ENCODE measurements around the gene LPAR5. TPM values are rescaled to one million over a fixed set of nuclear protein-coding genes. Genes with fewer than 3 reads are reported as not detected.
"Not testable (repeated sequence)": the region's sequence is repeated elsewhere in the genome, so short reads cannot be mapped to it uniquely, and the experiment has no call there.

LPAR5 gene
- total RNA-seq, 1 donor from 2014 or later: 2.5 TPM

DNA sequence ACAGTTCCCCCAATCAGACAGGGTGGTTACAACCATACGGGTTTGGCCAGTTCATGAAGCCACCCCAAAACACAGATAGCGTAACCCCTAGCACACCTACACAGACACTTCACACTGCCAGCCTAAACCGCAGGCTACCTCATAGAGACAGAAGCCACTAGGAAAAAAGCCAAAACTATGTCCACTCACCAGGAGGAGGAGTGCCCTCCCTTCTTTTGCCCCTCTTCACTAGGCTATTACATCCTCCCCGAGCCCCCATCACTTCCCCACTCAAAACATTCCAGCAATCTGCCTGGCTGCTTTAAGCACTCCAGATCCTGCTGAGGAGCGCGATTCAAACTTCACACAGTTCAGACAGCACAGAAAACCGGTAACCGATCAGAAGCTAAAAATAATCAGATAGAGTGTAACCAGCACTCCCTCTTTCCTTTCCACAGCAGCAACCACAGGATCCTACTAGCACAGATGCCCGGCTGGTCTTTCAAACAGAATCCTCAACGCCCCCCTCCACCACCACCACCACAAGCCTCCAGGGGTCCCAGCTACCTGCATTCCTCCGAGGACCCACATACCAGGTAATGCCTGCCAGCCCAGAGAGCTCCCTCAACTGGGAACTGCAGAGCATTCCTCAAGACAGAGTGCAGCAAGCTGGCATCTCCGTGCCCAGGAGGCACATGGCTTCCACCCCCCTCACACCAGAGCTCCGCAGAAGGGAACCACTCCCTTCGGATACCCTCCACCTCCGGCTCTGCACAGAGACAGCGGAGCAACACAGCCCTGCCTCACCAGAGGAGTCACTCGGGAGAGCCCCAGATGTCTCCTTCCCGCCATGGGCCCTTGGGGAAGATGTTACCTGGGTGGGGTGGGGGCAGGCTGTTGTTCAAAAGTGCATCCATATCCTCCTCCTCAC lies 30.1 kb downstream of the LPAR5 start:
- intact Hi-C loops (cut with DNase I): no loop called here
- DNase-seq: no peak
- ATAC-seq: peak; percentile 2

DNA sequence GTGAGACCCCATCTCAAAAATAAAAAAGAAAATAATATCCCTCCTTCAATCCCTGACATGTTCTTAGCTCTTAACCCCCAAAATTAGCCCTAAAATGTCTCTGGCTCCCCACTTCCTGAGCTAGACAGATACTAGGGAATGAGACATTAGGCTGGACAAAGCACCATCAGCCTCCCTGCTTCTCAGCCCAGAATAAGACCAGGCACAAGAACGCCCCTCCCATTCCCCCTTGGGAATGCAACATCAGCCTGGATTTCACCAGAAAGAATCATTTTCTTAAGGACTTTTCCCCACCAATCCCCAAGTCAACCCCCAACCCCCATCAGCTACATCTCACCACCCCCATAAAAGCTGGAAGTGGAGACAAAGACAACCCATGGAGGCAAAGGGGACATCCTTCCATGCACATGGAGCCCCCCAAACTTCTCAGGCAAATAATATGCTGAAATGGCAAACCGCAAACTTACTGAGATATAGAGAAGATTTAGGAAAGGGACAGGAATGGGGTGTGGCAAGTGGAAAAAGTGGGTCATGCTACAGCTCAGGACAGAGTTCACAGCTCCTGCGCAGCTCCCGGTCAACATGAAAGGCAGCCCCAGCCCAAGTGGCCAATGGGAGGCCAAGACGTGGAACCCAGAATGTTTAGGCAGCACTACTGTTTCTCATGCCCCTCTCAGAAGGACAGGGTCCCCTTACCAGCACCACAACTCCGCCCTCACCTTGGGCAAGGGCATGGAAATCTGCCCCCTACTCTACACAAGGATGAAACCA lies 31.3 kb downstream of the LPAR5 start:
- H3K27ac ChIP-seq: peak overlapping the region; percentile 95
- no peaks in the 10 kb centered on the region for H3K27me3 ChIP-seq
- no peak for ATAC-seq
- peak overlapping the region; percentile 84 for H3K4me3 ChIP-seq
- TF ChIP-seq, protein P1, sequence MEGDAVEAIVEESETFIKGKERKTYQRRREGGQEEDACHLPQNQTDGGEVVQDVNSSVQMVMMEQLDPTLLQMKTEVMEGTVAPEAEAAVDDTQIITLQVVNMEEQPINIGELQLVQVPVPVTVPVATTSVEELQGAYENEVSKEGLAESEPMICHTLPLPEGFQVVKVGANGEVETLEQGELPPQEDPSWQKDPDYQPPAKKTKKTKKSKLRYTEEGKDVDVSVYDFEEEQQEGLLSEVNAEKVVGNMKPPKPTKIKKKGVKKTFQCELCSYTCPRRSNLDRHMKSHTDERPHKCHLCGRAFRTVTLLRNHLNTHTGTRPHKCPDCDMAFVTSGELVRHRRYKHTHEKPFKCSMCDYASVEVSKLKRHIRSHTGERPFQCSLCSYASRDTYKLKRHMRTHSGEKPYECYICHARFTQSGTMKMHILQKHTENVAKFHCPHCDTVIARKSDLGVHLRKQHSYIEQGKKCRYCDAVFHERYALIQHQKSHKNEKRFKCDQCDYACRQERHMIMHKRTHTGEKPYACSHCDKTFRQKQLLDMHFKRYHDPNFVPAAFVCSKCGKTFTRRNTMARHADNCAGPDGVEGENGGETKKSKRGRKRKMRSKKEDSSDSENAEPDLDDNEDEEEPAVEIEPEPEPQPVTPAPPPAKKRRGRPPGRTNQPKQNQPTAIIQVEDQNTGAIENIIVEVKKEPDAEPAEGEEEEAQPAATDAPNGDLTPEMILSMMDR (IDR thresholded peaks at IDR 0.05): no peak
- no peak for DNase-seq
- peaks cover 36% of the 10 kb centered on the region for H3K36me3 ChIP-seq
- H3K4me1 ChIP-seq: peaks cover 37% of the 10 kb centered on the region
- intact Hi-C loops (cut with DNase I): no loop called here
- no peaks in the 10 kb centered on the region for H3K9me3 ChIP-seq

More for the DNA sequence above, 30.1 kb downstream of the LPAR5 start:
- peaks cover 37% of the 10 kb centered on the region for H3K4me1 ChIP-seq
- no peaks in the 10 kb centered on the region for H3K9me3 ChIP-seq
- H3K36me3 ChIP-seq: peaks cover 24% of the 10 kb centered on the region
- TF ChIP-seq, protein P1 (IDR thresholded peaks at IDR 0.05): peak; percentile 4
- peak overlapping the region; percentile 95 for H3K27ac ChIP-seq
- H3K4me3 ChIP-seq: peak overlapping the region; percentile 84
- H3K27me3 ChIP-seq: no peaks in the 10 kb centered on the region

DNA sequence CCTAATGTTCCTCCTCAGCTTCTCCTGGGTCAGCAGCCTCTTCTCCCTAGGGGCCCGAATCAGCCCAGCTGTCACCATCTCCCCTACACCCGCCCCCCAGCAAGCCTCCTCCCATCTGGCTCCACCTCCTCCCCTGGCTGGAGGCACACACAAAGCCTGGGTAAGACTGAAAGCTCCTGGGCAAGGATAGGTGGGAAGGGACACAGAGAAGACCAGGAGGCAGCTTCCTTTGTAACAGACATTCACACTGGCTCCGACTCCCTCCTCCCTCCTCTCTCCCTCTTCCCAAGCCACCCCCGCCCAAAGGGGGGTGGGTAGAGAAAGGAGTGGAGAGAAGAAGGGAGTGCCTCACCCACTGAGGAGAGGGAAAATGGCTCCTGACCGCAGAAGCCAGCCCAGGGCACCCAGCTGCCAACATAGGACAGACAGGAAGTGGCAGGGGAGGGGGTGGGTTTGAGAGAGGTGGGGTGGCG lies 32.6 kb downstream of the LPAR5 start:
- H3K4me1 ChIP-seq: peaks cover 37% of the 10 kb centered on the region
- TF ChIP-seq, protein P1 (IDR thresholded peaks at IDR 0.05): no peak
- peaks cover 49% of the 10 kb centered on the region for H3K36me3 ChIP-seq
- ATAC-seq: no peak
- peak overlapping the region; percentile 55 for H3K27ac ChIP-seq
- intact Hi-C loops (cut with DNase I): no loop called here
- H3K27me3 ChIP-seq: no peaks in the 10 kb centered on the region
- no peak for DNase-seq
- H3K9me3 ChIP-seq: no peaks in the 10 kb centered on the region
- H3K4me3 ChIP-seq: peak overlapping the region; percentile 84

DNA sequence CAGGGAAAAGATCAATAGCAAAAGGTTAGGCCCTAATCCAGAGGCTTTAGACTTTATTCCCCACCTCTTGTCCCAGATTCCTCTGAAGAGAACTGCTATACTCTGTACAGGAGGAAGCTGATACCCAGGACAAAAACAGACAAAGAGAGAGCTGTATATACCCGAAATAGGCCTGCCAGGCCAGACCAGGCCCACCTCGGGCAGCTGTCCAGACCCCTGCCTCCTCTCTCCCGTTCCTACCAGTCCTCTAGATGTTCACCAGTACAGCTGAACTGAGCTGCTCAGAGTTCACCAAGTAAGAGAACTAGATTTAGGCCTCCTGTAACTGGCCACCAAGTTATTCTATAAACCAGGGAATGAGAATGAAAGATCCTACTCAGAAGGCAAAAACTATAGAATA lies 33.2 kb downstream of the LPAR5 start:
- H3K27ac ChIP-seq: peak overlapping the region; percentile 55
- H3K27me3 ChIP-seq: no peaks in the 10 kb centered on the region
- peaks cover 55% of the 10 kb centered on the region for H3K36me3 ChIP-seq
- no peaks in the 10 kb centered on the region for H3K9me3 ChIP-seq
- no peak for DNase-seq
- no peak for ATAC-seq
- peaks cover 37% of the 10 kb centered on the region for H3K4me1 ChIP-seq
- H3K4me3 ChIP-seq: no peak overlapping the region
- intact Hi-C loops (cut with DNase I): no loop called here
- TF ChIP-seq, protein P1 (IDR thresholded peaks at IDR 0.05): no peak

DNA sequence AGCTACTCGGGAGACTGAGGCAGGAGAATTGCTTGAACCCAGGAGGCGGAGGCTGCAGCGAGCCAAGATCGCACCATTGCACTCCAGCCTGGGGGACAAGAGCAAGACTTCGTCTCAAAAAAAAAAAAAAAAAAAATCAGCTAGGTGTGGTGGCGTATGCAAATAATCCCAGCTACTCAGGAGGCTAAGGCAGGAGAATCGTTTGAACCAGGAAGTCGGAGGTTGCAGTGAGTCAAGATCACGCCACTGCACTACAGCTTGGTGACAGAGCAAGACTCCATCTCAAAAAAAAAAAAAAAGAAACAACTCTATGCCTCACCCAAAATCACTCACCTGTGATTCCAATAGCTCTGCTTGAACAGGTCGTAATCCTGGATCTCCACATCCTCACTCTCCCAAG lies 40.1 kb downstream of the LPAR5 start:
- H3K36me3 ChIP-seq: peaks cover 100% of the 10 kb centered on the region
- H3K9me3 ChIP-seq; H3K4me3 ChIP-seq; ATAC-seq; DNase-seq; H3K27ac ChIP-seq; intact Hi-C loops (cut with DNase I); H3K27me3 ChIP-seq; H3K4me1 ChIP-seq: not testable (repeated sequence)

DNA sequence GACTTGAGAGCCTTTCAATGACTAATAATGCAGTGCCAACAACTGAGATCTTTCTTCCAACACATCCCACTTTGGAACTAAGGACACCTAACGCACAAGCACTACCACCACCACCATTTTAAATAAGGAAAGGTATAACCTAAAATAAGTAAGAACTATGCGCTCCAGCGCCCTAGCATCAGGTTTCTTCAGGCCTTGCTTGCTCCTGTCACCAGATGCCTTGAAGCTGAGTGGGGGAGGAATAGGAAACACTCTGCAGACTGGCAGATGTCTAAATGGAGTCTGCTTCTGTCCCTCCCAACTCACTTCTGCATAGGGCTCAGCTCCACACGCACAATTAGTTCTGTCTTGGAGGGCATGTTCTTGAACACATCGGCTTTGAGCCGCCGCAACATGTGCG lies 43.7 kb downstream of the LPAR5 start:
- no peaks in the 10 kb centered on the region for H3K4me1 ChIP-seq
- intact Hi-C loops (cut with DNase I): no loop called here
- H3K27ac ChIP-seq: no peak overlapping the region
- no peak overlapping the region for H3K4me3 ChIP-seq
- DNase-seq (no peak), ATAC-seq (no peak)
- no peaks in the 10 kb centered on the region for H3K9me3 ChIP-seq
- peaks cover 100% of the 10 kb centered on the region for H3K36me3 ChIP-seq
- no peaks in the 10 kb centered on the region for H3K27me3 ChIP-seq
- TF ChIP-seq, protein P1 (IDR thresholded peaks at IDR 0.05): no peak

DNA sequence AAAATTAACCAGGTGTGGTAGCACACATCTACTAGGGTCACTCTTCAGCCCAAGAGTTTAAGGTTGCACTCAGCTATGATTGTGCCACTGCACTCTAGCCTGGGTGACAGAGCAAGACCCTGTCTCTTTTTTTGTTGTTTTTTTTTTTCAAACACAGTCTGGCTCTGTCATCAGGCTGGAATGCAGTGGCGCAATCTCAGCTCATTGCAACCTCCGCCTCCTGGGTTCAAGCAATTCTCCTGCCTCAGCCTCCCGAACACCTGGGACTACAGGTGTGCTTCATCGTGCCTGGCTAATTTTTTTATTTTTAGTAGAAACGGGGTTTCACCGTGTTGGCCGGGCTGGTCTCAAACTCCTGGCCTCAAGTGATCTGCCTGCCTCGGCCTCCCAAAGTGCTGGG lies 49.2 kb downstream of the LPAR5 start:
- H3K27ac ChIP-seq; H3K4me1 ChIP-seq; DNase-seq; H3K4me3 ChIP-seq; ATAC-seq; H3K27me3 ChIP-seq; H3K9me3 ChIP-seq; intact Hi-C loops (cut with DNase I): not testable (repeated sequence)
- peaks cover 100% of the 10 kb centered on the region for H3K36me3 ChIP-seq

All from upper lobe of right lung (tissue), 1 donor.